CD4-positive, alpha-beta T cell (primary cell): Measurements from ENCODE around the gene ZNF329. TPM values are rescaled to one million over a fixed set of nuclear protein-coding genes. Genes with fewer than 3 reads are reported as not detected.

Source experiments
- ATAC-seq: fragments of 200-7000 bp; cut with Tn5 transposase; one replicate; pipeline ENCODE4 v1.10.0; 2022; ENCODE audit warnings: mild to moderate bottlenecking; ENCODE audit not compliant: poor library complexity
- CTCF ChIA-PET: fragments of 350-600 bp; sonication (Branson Sonifier 250); formaldehyde crosslinking; loops from one replicate; lab custom pipeline; 2021; ENCODE audit warnings: antibody characterized with exemption, inconsistent platforms; lab: Charles Lee
- POLR2A ChIA-PET: fragments of 350-600 bp; sonication (Branson Sonifier 250); formaldehyde crosslinking; loops from one replicate; lab custom pipeline; 2021; ENCODE audit warnings: antibody characterized with exemption, inconsistent platforms; lab: Charles Lee
- DNase-seq, 14 experiments: peaks; one replicate each; pipeline ENCODE4 v3.0.0-alpha.2; 2013 to 2020; ENCODE audit warnings: mixed read lengths in 2 of 14
- H3K27ac ChIP-seq, 2 donors: one replicate each; pipeline versions ENCODE4 v1.5.1 to v1.7.0; 2013; ENCODE audit warnings: low read length in 2 of 2, low read depth in 1 of 2, mild to moderate bottlenecking in 1 of 2
- H3K27me3 ChIP-seq, 2 experiments: 1 replicate in 1 of 2; 2 replicates in 1 of 2; pipeline versions ENCODE4 v1.6.1 to v1.7.0; 2013; ENCODE audit warnings: low read length in 2 of 2, control low read depth in 1 of 2, mild to moderate bottlenecking in 1 of 2, moderate library complexity in 1 of 2; ENCODE audit not compliant: insufficient read depth in 2 of 2, control insufficient read depth in 1 of 2
- H3K36me3 ChIP-seq: one replicate; pipeline ENCODE4 v1.6.1; 2013; ENCODE audit warnings: low read length, control low read depth; ENCODE audit not compliant: insufficient read depth
- H3K4me1 ChIP-seq: one replicate; pipeline ENCODE4 v1.6.1; 2013; ENCODE audit warnings: low read length, control low read depth; ENCODE audit not compliant: insufficient read depth
- H3K4me3 ChIP-seq: one replicate; pipeline ENCODE4 v1.5.1; 2013; ENCODE audit warnings: mild to moderate bottlenecking, low read length, moderate library complexity
- H3K9me3 ChIP-seq, 2 experiments: 1 replicate in 1 of 2; 2 replicates in 1 of 2; pipeline versions ENCODE4 v1.6.1 to v1.7.0; 2013; ENCODE audit warnings: low read length in 2 of 2, mild to moderate bottlenecking in 2 of 2, control low read depth in 1 of 2, moderate library complexity in 1 of 2; ENCODE audit not compliant: control insufficient read depth in 1 of 2, insufficient read depth in 1 of 2
- H3K27ac Mint-ChIP-seq: one replicate; pipeline ENCODE4 v1.8.0; 2020; ENCODE audit warnings: mixed read lengths
- H3K27me3 Mint-ChIP-seq: one replicate; pipeline ENCODE4 v1.8.0; 2021; ENCODE audit warnings: mixed read lengths
- H3K36me3 Mint-ChIP-seq: one replicate; pipeline ENCODE4 v1.8.0; 2021; ENCODE audit warnings: low read depth, mixed read lengths
- H3K4me1 Mint-ChIP-seq: one replicate; pipeline ENCODE4 v1.8.0; 2021; ENCODE audit warnings: low read depth, mixed read lengths
- H3K4me3 Mint-ChIP-seq: one replicate; pipeline ENCODE4 v1.8.0; 2020; ENCODE audit warnings: mild to moderate bottlenecking, mixed read lengths
- H3K9me3 Mint-ChIP-seq: one replicate; pipeline ENCODE4 v1.8.0; 2020; ENCODE audit warnings: mixed read lengths
- intact Hi-C, 2 experiments: fragments of 100-400 bp; cut with DNase I in 1 of 2; cut with micrococcal nuclease in 1 of 2; formaldehyde crosslinking; loops; one replicate each; pipeline versions ENCODE4 v1.15.1 to v1.9.0; 2023 to 2025; cut with DNase I, micrococcal nuclease
- total RNA-seq, 174 experiments: library from RNA in 2 of 174; stranded (reverse) in 2 of 174; gene quantifications; one replicate each; pipeline ENCODE4 v1.2.3 and lab custom pipeline; 2021 to 2026
- TF ChIP-seq, protein P1 (sequence below): fragments of 200-600 bp; IDR thresholded peaks from one replicate; pipeline ENCODE4 v1.8.0; 2022; ENCODE audit warnings: antibody characterized with exemption, mild to moderate bottlenecking

ZNF329 gene
- total RNA-seq, 2 experiments from 2014 or later: 15.0 to 16.9 TPM

DNA sequence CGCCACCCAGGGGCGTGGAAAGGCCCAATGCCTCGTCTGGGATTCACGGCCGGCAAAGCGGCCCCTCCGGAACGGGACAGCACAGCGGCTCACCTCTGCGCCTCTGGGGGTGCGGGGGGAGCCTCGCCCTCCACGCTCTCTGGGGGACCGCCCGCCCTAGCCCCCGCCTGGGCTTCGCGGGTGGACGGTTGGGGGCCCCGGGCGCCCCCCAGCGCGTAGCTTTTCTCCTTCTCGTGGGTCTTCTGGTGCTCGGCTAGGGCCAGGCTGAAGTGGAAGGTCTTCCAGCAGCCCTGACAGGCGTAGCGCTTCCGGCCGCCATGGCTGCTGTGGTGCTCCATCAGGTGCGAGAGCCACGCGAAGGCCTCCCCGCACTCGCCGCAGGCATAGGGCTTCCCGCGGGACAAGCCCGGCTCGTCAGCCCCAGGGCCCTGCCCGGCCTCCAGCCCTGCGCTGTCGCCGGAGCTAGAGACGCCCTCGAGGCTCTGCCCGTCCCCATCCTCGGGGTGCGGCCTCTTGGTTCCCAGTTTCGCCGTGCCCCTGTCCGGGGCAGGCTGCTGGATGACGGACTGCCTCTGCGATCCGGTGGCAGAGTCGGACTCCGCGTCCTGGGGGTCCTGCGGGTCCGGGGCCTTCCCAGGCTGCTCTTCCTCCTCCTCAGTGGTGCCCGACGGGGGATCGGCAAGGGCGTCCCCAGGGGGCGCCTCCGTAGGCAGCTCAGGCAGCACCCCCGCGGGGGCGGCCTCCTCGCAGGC lies 65.8 kb downstream of the ZNF329 start:
- DNase-seq: no peak
- peaks cover 76% of the 10 kb centered on the region for H3K36me3 Mint-ChIP-seq
- intact Hi-C loops: no loop called here
- H3K27ac Mint-ChIP-seq: no peak overlapping the region
- no peaks in the 10 kb centered on the region for H3K27me3 Mint-ChIP-seq
- H3K4me1 ChIP-seq: no peaks in the 10 kb centered on the region
- no peak overlapping the region for H3K4me3 ChIP-seq
- H3K4me1 Mint-ChIP-seq: no peaks in the 10 kb centered on the region
- H3K27ac ChIP-seq: no peak overlapping the region
- peaks cover 16% of the 10 kb centered on the region for H3K9me3 Mint-ChIP-seq
- H3K27me3 ChIP-seq: no peaks in the 10 kb centered on the region
- TF ChIP-seq, protein P1, sequence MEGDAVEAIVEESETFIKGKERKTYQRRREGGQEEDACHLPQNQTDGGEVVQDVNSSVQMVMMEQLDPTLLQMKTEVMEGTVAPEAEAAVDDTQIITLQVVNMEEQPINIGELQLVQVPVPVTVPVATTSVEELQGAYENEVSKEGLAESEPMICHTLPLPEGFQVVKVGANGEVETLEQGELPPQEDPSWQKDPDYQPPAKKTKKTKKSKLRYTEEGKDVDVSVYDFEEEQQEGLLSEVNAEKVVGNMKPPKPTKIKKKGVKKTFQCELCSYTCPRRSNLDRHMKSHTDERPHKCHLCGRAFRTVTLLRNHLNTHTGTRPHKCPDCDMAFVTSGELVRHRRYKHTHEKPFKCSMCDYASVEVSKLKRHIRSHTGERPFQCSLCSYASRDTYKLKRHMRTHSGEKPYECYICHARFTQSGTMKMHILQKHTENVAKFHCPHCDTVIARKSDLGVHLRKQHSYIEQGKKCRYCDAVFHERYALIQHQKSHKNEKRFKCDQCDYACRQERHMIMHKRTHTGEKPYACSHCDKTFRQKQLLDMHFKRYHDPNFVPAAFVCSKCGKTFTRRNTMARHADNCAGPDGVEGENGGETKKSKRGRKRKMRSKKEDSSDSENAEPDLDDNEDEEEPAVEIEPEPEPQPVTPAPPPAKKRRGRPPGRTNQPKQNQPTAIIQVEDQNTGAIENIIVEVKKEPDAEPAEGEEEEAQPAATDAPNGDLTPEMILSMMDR: no peak
- no peak overlapping the region for H3K4me3 Mint-ChIP-seq
- H3K9me3 ChIP-seq: peaks cover 77 to 94% of the 10 kb centered on the region in 2 experiments
- peaks cover 8% of the 10 kb centered on the region for H3K36me3 ChIP-seq
- POLR2A ChIA-PET: no interaction called here
- no peak for ATAC-seq
- CTCF ChIA-PET: no interaction called here

DNA sequence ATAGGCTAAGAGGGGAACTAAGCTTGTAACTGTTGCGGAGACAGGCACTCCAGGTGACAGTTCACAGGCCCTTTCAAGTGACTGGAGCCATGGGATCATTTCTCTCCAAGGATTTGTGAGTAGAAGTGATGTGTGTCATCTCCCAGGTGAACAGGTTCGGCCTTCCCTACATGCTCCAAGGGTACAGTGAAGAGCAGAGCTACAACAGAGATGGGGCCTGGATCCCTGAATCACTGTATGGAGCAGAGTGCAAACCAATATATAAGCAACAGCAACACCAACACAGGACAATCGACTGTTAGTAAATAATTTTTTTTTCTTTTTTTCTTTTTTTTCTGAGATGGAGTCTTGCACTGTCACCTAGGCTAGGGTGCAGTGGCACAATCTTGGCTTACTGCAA lies 67.6 kb downstream of the ZNF329 start:
- no peak overlapping the region for H3K4me3 ChIP-seq
- Mint-ChIP-seq H3K27ac (no peak overlapping the region), H3K9me3 (peaks cover 16% of the 10 kb centered on the region), H3K4me1 (no peaks in the 10 kb centered on the region), H3K36me3 (peaks cover 75% of the 10 kb centered on the region), H3K27me3 (no peaks in the 10 kb centered on the region), H3K4me3 (no peak overlapping the region)
- no peaks in the 10 kb centered on the region for H3K4me1 ChIP-seq
- no peaks in the 10 kb centered on the region for H3K27me3 ChIP-seq
- intact Hi-C loops: no loop called here
- ATAC-seq: no peak
- TF ChIP-seq, protein P1: no peak
- ChIA-PET POLR2A (no interaction called here), CTCF (no interaction called here)
- no peak overlapping the region for H3K27ac ChIP-seq
- peaks cover 8% of the 10 kb centered on the region for H3K36me3 ChIP-seq
- no peak for DNase-seq
- H3K9me3 ChIP-seq: peaks cover 75 to 95% of the 10 kb centered on the region in 2 experiments

DNA sequence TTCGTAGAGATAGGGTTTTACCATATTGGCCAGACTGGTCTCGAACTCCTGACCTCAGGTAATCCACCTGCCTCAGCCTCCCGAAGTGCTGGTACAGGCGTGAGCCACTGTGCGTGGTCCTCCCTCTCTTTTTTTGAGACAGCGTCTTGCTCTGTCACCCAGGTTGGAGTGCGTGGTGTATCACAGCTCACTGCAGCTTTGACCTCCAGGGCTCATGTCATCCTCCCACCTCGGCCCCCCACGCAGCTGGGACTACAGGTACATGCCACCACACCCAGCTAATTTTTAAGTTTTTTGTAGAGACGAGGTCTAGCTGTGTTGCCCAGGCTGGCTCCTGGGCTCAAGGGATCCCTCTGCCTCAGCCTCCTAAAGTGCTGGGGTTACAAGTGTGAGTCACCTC lies 70.8 kb downstream of the ZNF329 start:
- DNase-seq (no peak), ATAC-seq (no peak)
- intact Hi-C loops: no loop called here
- Histone ChIP-seq H3K4me3 (no peak overlapping the region), H3K27me3 (no peaks in the 10 kb centered on the region), H3K36me3 (no peaks in the 10 kb centered on the region), H3K27ac (no peak overlapping the region), H3K9me3 (peaks cover 62 to 84% of the 10 kb centered on the region in 2 experiments), H3K4me1 (no peaks in the 10 kb centered on the region)
- TF ChIP-seq, protein P1: no peak
- Mint-ChIP-seq H3K4me3 (no peak overlapping the region), H3K4me1 (no peaks in the 10 kb centered on the region), H3K27me3 (no peaks in the 10 kb centered on the region), H3K27ac (no peak overlapping the region), H3K36me3 (peaks cover 73% of the 10 kb centered on the region), H3K9me3 (peaks cover 19% of the 10 kb centered on the region)
- CTCF ChIA-PET: no interaction called here
- POLR2A ChIA-PET: no interaction called here

Other genes with a start within 250 kb of the ZNF329 start
- gene ZNF417, start 234.2 kb downstream of the ZNF329 start, total RNA-seq: 10 to 100 TPM; 26.2 to 31.6 TPM
- 1 to 10 TPM; 3.5 to 4.4 TPM for gene ZNF418, start 215.4 kb downstream of the ZNF329 start, total RNA-seq
- gene ZNF256, start 203.1 kb downstream of the ZNF329 start, total RNA-seq: 10 to 100 TPM; 15.2 TPM
- gene C19orf18, start 176.3 kb downstream of the ZNF329 start, total RNA-seq: under 1 TPM; 0.36 to 0.88 TPM
- 10 to 100 TPM; 11.1 to 13.6 TPM for gene ZNF606, start 148.0 kb downstream of the ZNF329 start, total RNA-seq
- gene ZSCAN1, start 116.8 kb downstream of the ZNF329 start, total RNA-seq: not detected
- gene ZNF135, start 91.5 kb downstream of the ZNF329 start, total RNA-seq: 1 to 10 TPM; 1.2 to 1.4 TPM
- 10 to 100 TPM; 57.1 to 58.8 TPM for gene ZSCAN18, start 52.6 kb downstream of the ZNF329 start, total RNA-seq
- gene ZNF274, start 32.3 kb upstream of the ZNF329 start, total RNA-seq: 10 to 100 TPM; 51.0 to 51.4 TPM
- 1 to 10 TPM; 6.3 to 7.2 TPM for gene ZNF544, start 78.1 kb upstream of the ZNF329 start, total RNA-seq
- gene ZNF8, start 128.2 kb upstream of the ZNF329 start, total RNA-seq: 1 to 10 TPM; 9.5 to 9.6 TPM
- gene ERVK3-1, start 154.6 kb upstream of the ZNF329 start, total RNA-seq: 100 to 1,000 TPM; 150 to 153 TPM
- gene ZSCAN22, start 176.2 kb upstream of the ZNF329 start, total RNA-seq: under 1 TPM; 0.77 to 0.81 TPM
- gene A1BG, start 202.7 kb upstream of the ZNF329 start, total RNA-seq: 1 to 10 TPM; 7.6 to 8.4 TPM
- gene ZNF497, start 212.0 kb upstream of the ZNF329 start, total RNA-seq: under 1 TPM; 0.28 to 0.55 TPM
- gene ZNF837, start 230.2 kb upstream of the ZNF329 start, total RNA-seq: 1 to 10 TPM in 1 of 2 experiments, under 1 TPM in 1; 0.71 to 1.0 TPM
- 1,000 to 10,000 TPM; 1,619 to 1,646 TPM for gene RPS5, start 236.5 kb upstream of the ZNF329 start, total RNA-seq
- under 1 TPM in 1 of 2 experiments, not detected in 1; 0.55 TPM for gene RNF225, start 244.9 kb upstream of the ZNF329 start, total RNA-seq